Thyroid gland (tissue), 4 donors: Measurements from ENCODE around the gene TAOK1.

ENCODE experiments used
- CTCF ChIP-seq, 6 experiments: fragments of 200-600 bp in 3 of 6; fragments of 450-650 bp in 3 of 6; sonication (generic) in 3 of 6; IDR thresholded peaks; one replicate each; pipeline ENCODE4 v1.5.1; 2016 to 2019; ENCODE audit warnings: antibody characterized with exemption in 6 of 6, mild to moderate bottlenecking in 2 of 6, inconsistent platforms in 1 of 6, moderate library complexity in 1 of 6
- POLR2A ChIP-seq, 2 donors: fragments of 450-650 bp; IDR thresholded peaks; one replicate each; pipeline ENCODE4 v1.6.1; 2017; ENCODE audit warnings: antibody characterized with exemption in 2 of 2, mild to moderate bottlenecking in 2 of 2, moderate library complexity in 1 of 2

GRCh38 chr17:29364691-29365090, 25.5 kb upstream of the TAOK1 start:
- TF ChIP-seq CTCF (IDR thresholded peaks at IDR 0.05) (no peak), POLR2A (IDR thresholded peaks at IDR 0.05) (no peak)
